ENCODE results near the gene ACSF3.

- TF ChIP-seq FOSL1 (IDR thresholded peaks at IDR 0.05; ENCODE audit: low read depth): no peak
- TF ChIP-seq CTCF (IDR thresholded peaks at IDR 0.05 in 2 of 3, conservative IDR thresholded peaks at IDR 0.05 in 1 of 3; ENCODE audit: borderline replicate concordance in 1 of 3, insufficient read depth in 1 of 3, low read depth in 2 of 3, low read length in 2 of 3): no peak
- TF ChIP-seq YY1 (IDR thresholded peaks at IDR 0.05; ENCODE audit: extremely low read depth, insufficient replicate concordance, low read depth, low read length): no peak
- no peak for TF ChIP-seq CEBPB (IDR thresholded peaks at IDR 0.05; ENCODE audit: low read depth)
- no peak for TF ChIP-seq REST (IDR thresholded peaks at IDR 0.05; ENCODE audit: low read depth)
- TF ChIP-seq POLR2A (IDR thresholded peaks at IDR 0.05; ENCODE audit: borderline replicate concordance, extremely low read depth, insufficient read depth, insufficient read length): no peak
- no peak for TF ChIP-seq POLR2AphosphoS5 (IDR thresholded peaks at IDR 0.05; ENCODE audit: low read depth, low read length)
These were observed 29.8 kb upstream of the ACSF3 start for GRCh38 chr16:89063768-89064320.
